Activated naive CD4-positive, alpha-beta T cell treated with anti-CD3 and anti-CD28 coated beads, Interleukin-2, amount 50 U/mL, for 72 hours (primary cell): ENCODE data around the gene ITGB2. TPM values are rescaled to one million over a fixed set of nuclear protein-coding genes. Genes with fewer than 3 reads are reported as not detected.

Experiments
- ATAC-seq, 2 donors: fragments of 150-1000 bp; cut with Tn5 transposase; 2 replicates each; pipeline ENCODE4 v1.10.0; 2021; ENCODE audit warnings: mild to moderate bottlenecking in 2 of 2, moderate library complexity in 2 of 2
- DNase-seq, 2 donors: peaks; one replicate each; pipeline ENCODE4 v3.0.0; 2021 to 2022; ENCODE audit warnings: low spot score in 2 of 2
- H3K27ac Mint-ChIP-seq, 2 donors: one replicate each; pipeline ENCODE4 v1.8.0; 2022; ENCODE audit warnings: mild to moderate bottlenecking in 2 of 2, mixed read lengths in 2 of 2
- H3K36me3 Mint-ChIP-seq, 2 donors: one replicate each; pipeline ENCODE4 v1.8.0; 2022; ENCODE audit warnings: mixed read lengths in 2 of 2
- H3K9me3 Mint-ChIP-seq, 2 donors: one replicate each; pipeline ENCODE4 v1.8.0; 2022; ENCODE audit warnings: mixed read lengths in 2 of 2
- total RNA-seq, 2 donors: library from RNA; stranded (reverse); gene quantifications; one replicate each; pipeline ENCODE4 v1.2.3, GENCODE V29; 2022

ITGB2 gene
- total RNA-seq, 2 donors from 2014 or later = 151 to 272 TPM

GRCh38 chr21:44876849-44877575, 43.7 kb downstream of the ITGB2 start:
- Mint-ChIP-seq H3K27ac (no peak overlapping the region), H3K9me3 (no peaks in the 10 kb centered on the region), H3K36me3 (peaks cover 0 to 9% of the 10 kb centered on the region in 2 donors)
- DNase-seq = no peak
- ATAC-seq = no peak

DNA sequence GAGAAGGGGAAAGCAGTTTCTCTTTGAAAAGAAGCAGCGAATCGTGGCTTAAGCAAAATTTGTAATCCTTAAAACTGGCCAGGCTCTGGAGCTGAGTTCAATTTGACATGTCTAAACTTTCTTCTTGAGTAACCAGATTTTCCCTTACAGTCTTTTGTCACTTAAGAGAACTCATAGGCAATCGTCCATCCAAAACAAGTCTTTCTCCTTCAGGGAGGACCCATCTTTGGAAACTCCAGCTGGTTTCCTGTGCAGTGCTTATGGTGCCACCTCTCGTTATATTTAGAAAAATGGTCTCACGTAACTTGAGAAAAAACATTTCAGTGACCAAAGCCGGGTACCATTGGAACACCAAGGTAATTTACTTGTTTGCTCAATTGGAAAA, 45.4 kb downstream of the ITGB2 start:
- H3K9me3 Mint-ChIP-seq = no peaks in the 10 kb centered on the region
- DNase-seq (no peak), ATAC-seq (no peak)
- peaks cover 0 to 9% of the 10 kb centered on the region in 2 donors for H3K36me3 Mint-ChIP-seq
- peak overlapping the region in 1 of 2 donors; percentile 87 for H3K27ac Mint-ChIP-seq

GRCh38 chr21:44874497-44875315, 46.0 kb downstream of the ITGB2 start:
- peak; percentile 53 to 69 for DNase-seq
- Mint-ChIP-seq H3K9me3 (no peaks in the 10 kb centered on the region), H3K27ac (peak overlapping the region; percentile 87 to 97), H3K36me3 (peaks cover 0 to 9% of the 10 kb centered on the region in 2 donors)
- ATAC-seq = peak; percentile 14 to 23

DNA sequence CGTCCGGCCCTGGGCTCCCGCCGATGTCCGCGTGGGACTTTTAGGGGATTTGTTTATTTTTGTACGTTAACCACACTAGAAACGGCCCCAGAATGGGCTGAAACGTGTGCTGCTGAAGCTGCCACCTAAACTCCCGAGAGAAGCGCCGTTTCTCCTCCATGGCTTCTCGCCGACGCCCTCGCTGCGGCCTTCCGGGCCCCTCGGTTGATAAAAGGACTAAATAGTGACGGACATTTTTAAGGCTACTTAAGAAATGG, 46.5 kb downstream of the ITGB2 start:
- ATAC-seq = no peak
- Mint-ChIP-seq H3K9me3 (no peaks in the 10 kb centered on the region), H3K27ac (peak overlapping the region; percentile 87 to 97), H3K36me3 (peaks cover under 1 to 9% of the 10 kb centered on the region in 2 donors)
- no peak for DNase-seq

DNA sequence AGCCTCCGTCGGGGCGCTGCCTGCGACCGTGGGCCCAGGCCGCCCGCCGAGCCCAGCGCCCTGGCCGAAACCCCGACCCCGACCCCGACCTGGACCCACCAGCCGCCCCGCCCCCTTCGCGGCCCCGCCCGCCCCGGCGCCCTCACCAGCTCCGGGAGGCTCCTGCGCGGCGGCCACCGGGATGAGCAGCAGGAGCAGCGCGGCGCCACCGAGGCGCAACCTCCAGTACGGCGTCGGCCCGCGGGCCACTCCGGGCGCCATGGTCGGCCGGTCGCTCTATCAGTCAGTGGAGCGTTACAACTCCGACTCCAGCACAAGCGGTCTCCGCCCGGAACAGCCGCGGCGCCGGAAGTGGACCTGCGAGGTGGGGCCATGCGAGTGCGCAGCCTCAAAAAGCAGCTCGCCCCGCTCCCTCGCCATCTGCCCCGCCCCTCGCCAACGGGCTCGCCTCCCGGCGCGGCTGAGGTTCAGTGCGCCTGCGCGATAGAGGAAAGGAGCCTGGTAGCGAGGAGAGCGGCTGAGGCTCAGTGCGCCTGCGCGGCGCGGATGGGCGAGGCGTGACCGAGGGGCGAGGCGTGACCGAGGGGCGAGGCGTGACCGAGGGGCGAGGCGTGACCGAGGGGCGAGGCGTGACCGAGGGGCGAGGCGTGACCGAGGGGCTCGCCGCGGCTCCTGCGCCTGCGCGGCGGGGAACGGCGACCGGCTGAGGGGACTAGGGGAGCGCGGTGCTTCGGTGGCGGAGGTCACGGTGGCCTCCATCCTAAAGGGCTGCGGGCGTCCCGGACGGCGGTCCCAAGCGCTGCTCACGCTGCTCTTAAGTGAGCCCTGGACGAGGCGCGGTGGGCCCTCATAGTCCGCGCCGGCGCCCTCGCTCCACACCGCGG, 47.1 kb downstream of the ITGB2 start, which contains the start of gene PTTG1IP:
TSS of gene PTTG1IP (minus strand) at position 335 of the 884 bp plus-strand sequence. CDS start at position 261, 74 bp downstream.
- peak; percentile 81 to 83 for ATAC-seq
- peak within 1 kb of the TSS; percentile 87 to 97 for H3K27ac Mint-ChIP-seq
- DNase-seq = peak; percentile 100
- peaks cover 6 to 9% of the 10 kb centered on the region in 2 donors for H3K36me3 Mint-ChIP-seq
- no peaks in the 10 kb centered on the region for H3K9me3 Mint-ChIP-seq

GRCh38 chr21:44872649-44873355, 47.9 kb downstream of the ITGB2 start:
- Mint-ChIP-seq H3K36me3 (peaks cover 9 to 10% of the 10 kb centered on the region in 2 donors), H3K9me3 (no peaks in the 10 kb centered on the region), H3K27ac (peak overlapping the region; percentile 85 to 87)
- peak in 1 of 2 donors; percentile 2 for ATAC-seq
- DNase-seq = no peak

GRCh38 chr21:44872323-44872648, 48.4 kb downstream of the ITGB2 start:
- ATAC-seq (no peak), DNase-seq (no peak)
- Mint-ChIP-seq H3K9me3 (no peaks in the 10 kb centered on the region), H3K36me3 (peaks cover 9 to 15% of the 10 kb centered on the region in 2 donors), H3K27ac (peak overlapping the region; percentile 85 to 87)

DNA sequence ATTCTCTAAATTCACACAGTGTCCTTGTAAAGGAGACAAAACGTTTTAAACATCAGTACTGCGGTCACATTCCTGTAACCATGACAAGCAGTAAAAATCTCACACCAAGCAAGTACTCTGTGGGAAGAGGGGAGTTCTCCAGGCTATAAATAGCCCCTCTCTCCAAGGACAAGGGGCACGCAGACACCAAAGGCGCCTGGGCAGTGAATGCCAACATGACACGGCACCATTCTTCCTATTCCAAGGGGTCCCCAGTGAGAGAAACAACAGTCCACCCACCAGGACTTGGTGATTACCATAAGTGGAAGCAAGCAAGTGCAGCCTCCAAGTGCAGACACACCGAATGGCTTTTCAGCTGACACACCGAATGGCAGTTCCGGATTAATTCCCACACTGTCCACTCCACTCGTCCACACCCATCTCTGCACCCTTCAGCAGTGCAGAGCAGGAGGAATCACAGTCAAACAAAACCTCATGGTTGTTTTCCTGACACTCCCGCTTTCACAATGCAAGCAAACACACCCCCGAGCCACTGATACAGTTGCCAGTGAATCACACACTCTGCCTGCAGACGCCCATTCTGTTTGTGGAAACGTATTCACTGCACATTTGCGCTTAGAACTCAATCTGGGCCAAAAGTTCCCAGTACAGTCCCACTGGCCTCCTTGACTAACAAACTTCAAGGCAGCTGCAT, 49.0 kb downstream of the ITGB2 start:
- no peak for ATAC-seq
- DNase-seq = no peak
- Mint-ChIP-seq H3K27ac (peak overlapping the region in 1 of 2 donors; percentile 87), H3K36me3 (peaks cover 9 to 21% of the 10 kb centered on the region in 2 donors), H3K9me3 (no peaks in the 10 kb centered on the region)

DNA sequence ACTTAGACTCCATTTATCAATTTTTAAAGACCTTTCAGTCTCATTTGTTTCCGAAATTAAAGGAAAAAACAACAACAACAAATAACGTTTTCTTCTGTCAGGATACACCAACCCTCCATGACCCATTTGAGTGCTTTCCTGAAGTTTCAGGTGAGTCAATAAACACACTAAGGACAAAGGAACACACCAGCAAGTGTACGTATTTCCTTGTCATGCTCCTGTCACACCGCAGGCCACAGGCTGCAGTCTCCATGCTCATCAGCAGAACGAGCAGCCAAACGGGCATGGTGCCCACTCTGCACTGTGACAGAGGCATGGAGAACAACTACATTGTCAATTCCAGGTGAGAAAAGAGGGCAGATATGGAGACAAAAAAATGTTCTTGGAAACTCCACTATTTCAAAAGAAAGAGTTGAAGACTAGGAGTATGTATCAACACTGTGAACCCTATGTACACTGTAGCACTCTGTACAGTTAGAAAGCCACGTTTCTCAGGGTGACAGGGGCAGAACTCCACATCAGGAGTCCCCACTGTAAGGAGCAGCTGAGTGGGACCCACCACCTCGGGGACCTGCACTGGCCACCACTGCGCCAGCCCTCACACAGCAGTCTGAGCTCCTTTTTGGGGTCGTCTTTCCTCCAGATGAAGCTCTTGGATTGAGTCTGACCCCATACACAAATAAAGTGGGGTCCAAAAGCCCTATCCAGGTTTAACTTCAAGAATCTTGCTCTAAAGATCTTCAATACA, 49.8 kb downstream of the ITGB2 start:
- peak overlapping the region in 1 of 2 donors; percentile 5 for H3K27ac Mint-ChIP-seq
- DNase-seq = no peak
- no peaks in the 10 kb centered on the region for H3K9me3 Mint-ChIP-seq
- peaks cover 9 to 22% of the 10 kb centered on the region in 2 donors for H3K36me3 Mint-ChIP-seq
- no peak for ATAC-seq

- Mint-ChIP-seq H3K27ac (peak overlapping the region in 1 of 2 donors; percentile 66), H3K9me3 (no peaks in the 10 kb centered on the region), H3K36me3 (peaks cover 9 to 22% of the 10 kb centered on the region in 2 donors)
- no peak for ATAC-seq
- no peak for DNase-seq
These were observed 50.6 kb downstream of the ITGB2 start for GRCh38 chr21:44869781-44870747.

DNA sequence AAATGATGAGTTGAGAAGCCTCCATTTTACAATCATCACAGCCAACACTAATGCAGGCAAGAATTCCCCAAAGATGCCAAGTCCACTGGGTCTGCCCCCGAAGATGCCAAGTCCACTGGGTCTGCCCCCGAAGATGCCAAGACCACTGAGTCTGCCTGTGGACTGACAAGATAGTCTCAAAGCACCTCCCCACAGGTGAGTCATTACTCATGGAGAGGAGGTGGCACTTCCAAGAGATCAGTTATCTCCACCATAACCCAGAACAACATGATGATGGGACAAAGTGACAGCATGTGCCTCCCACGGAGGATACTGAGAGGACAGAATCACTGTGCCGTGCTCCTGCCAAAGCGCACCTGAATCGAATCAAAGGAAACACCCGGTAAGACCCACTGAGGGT, 52.0 kb downstream of the ITGB2 start:
- no peaks in the 10 kb centered on the region for H3K9me3 Mint-ChIP-seq
- peaks cover 0 to 23% of the 10 kb centered on the region in 2 donors for H3K36me3 Mint-ChIP-seq
- peak overlapping the region; percentile 76 to 97 for H3K27ac Mint-ChIP-seq
- ATAC-seq (peak; percentile 15 to 30), DNase-seq (no peak)

- ATAC-seq (peak; percentile 65 to 72), DNase-seq (peak in 1 of 2 donors; percentile 56)
- Mint-ChIP-seq H3K9me3 (no peaks in the 10 kb centered on the region), H3K36me3 (peaks cover 0 to 27% of the 10 kb centered on the region in 2 donors), H3K27ac (peak overlapping the region; percentile 76 to 97)
These were observed 52.5 kb downstream of the ITGB2 start for GRCh38 chr21:44867999-44868700.

DNA sequence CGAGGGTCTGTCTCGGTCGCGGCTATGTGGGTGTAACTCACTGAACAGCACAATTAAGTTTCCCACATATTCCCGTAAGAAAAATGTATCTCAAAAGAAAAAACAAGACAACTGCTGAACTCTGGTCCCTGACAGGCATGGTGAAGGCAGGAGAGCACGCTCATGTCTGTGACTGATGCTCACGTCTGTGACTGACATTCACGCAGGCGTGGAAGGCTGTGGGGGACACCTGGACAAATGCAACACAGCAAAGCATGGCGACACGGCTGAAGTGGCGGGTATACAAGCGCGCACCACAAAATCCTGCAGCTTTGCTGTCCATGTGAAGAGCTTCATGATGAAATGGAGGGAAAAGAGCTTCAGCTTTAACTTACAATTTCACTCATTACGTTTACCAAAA, 53.2 kb downstream of the ITGB2 start:
- Mint-ChIP-seq H3K27ac (peak overlapping the region in 1 of 2 donors; percentile 76), H3K9me3 (no peaks in the 10 kb centered on the region), H3K36me3 (peaks cover 0 to 27% of the 10 kb centered on the region in 2 donors)
- ATAC-seq (no peak), DNase-seq (no peak)

DNA sequence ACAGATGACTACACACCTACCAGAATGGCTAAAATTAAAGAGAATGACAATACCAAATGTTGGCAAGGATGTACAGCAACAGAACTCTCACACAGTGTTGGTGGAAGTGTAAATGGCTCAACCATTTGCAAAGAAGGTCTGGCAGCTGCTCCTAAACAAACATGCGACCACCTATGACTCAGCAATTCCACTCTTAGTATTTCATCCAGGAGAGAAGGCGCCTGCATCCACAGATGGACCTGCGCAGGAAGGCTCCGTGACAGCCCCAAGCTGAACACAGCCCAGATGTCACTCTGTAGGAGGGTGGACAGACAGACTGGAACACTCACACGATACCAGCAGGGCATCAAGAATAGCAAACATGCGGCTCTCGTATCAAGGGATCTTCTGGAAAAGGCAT, 53.9 kb downstream of the ITGB2 start:
- peaks cover 0 to 30% of the 10 kb centered on the region in 2 donors for H3K36me3 Mint-ChIP-seq
- no peaks in the 10 kb centered on the region for H3K9me3 Mint-ChIP-seq
- ATAC-seq (no peak), DNase-seq (no peak)
- peak overlapping the region in 1 of 2 donors; percentile 69 for H3K27ac Mint-ChIP-seq
